Tibial artery (tissue), 4 donors: ENCODE measurements around the gene PGAP1.

Source experiments
- DNase-seq, 2 donors: peaks; one replicate each; pipeline ENCODE4 v3.0.0-alpha.2; 2019
- H3K27ac ChIP-seq, 2 donors: fragments of 200-600 bp; sonication (generic) in 1 of 2; 1 replicate in 1 of 2; 2 replicates in 1 of 2; pipeline ENCODE4 v1.5.1; 2018 to 2019; ENCODE audit warnings: mild to moderate bottlenecking in 1 of 2
- H3K27me3 ChIP-seq, 2 donors: fragments of 200-600 bp; sonication (generic) in 1 of 2; one replicate each; pipeline versions ENCODE4 v1.5.1 to v1.6.0; 2016 to 2019
- H3K36me3 ChIP-seq, 3 donors: fragments of 200-600 bp; sonication (generic) in 2 of 3; one replicate each; pipeline ENCODE4 v1.5.1; 2016 to 2019; ENCODE audit warnings: mild to moderate bottlenecking in 2 of 3
- H3K4me1 ChIP-seq, 4 donors: fragments of 200-600 bp; sonication (generic) in 2 of 4; 1 replicate in 3 of 4; 2 replicates in 1 of 4; pipeline ENCODE4 v1.5.1; 2016 to 2019
- H3K4me3 ChIP-seq, 2 donors: fragments of 200-600 bp; sonication (generic) in 1 of 2; 1 replicate in 1 of 2; 2 replicates in 1 of 2; pipeline ENCODE4 v1.5.1; 2018 to 2019; ENCODE audit warnings: mild to moderate bottlenecking in 2 of 2
- H3K9me3 ChIP-seq, 3 donors: fragments of 200-600 bp; sonication (generic) in 1 of 3; one replicate each; pipeline ENCODE4 v1.5.1; 2016 to 2019
- CTCF ChIP-seq, 2 experiments: fragments of 200-600 bp in 1 of 2; fragments of 450-650 bp in 1 of 2; IDR thresholded peaks; one replicate each; pipeline ENCODE4 v1.5.1; 2017 to 2019; ENCODE audit warnings: antibody characterized with exemption in 2 of 2, mild to moderate bottlenecking in 1 of 2, moderate library complexity in 1 of 2
- intact Hi-C: fragments of 100-400 bp; cut with DNase I; formaldehyde crosslinking; loops from one replicate; pipeline ENCODE4 v1.15.0; 2023; ENCODE audit warnings: low total_unique reads

Gene PGAP1

DNA sequence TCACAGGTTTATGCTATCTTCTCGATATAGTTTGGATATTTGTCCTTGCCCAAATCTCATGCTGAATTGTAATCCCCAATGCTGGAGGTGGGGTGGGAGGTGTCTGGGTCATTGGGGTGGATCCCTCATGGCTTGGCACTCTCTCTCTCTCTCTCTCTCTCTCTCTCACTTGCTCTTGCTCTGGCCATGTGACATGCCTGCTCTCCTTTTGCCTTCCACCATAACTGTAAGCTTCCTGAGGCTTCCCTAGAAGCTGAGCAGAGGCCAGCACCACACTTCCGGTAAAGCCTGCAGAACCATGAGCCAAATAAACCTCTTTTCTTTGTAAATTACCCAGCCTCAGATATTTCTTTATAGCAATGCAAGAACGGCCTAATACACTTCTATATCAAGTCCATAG, 41.3 kb upstream of the PGAP1 start:
- no peak for TF ChIP-seq CTCF (IDR thresholded peaks at IDR 0.05)
- H3K27ac ChIP-seq: no peak overlapping the region
- DNase-seq: no peak
- no peak overlapping the region for H3K4me3 ChIP-seq
- no peaks in the 10 kb centered on the region for H3K4me1 ChIP-seq
- no peaks in the 10 kb centered on the region for H3K36me3 ChIP-seq
- intact Hi-C loops: no loop called here
- no peaks in the 10 kb centered on the region for H3K9me3 ChIP-seq
- H3K27me3 ChIP-seq: no peaks in the 10 kb centered on the region

- TF ChIP-seq CTCF (IDR thresholded peaks at IDR 0.05): no peak
- DNase-seq: no peak
- intact Hi-C loops: no loop called here
Observed at GRCh38 chr2:196967116-196967515, 40.6 kb upstream of the PGAP1 start.

DNA sequence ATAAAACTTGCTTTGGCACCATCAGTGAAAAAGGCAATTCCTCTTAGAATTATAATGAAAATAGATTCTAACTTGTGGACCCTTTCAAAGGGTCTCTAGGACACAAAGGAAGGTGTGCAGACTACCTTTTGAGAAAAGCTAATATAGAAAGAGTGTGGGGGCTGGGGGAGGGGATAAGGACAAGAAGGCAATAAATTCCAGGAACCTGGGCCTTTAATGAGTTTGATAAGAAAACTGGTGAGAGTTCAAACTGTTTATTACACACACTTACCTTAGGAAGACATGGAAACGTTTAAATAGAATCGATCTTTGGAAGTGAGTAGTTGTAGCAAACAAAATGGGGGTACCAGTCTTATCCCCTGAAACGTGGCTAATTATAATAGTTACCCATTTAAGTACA, 39.6 kb upstream of the PGAP1 start:
- Histone ChIP-seq H3K27me3 (no peaks in the 10 kb centered on the region), H3K27ac (no peak overlapping the region), H3K9me3 (no peaks in the 10 kb centered on the region), H3K4me3 (no peak overlapping the region), H3K4me1 (no peaks in the 10 kb centered on the region), H3K36me3 (no peaks in the 10 kb centered on the region)
- no peak for DNase-seq
- intact Hi-C loops: no loop called here
- TF ChIP-seq CTCF (IDR thresholded peaks at IDR 0.05): no peak

More at GRCh38 chr2:196967116-196967515, 40.6 kb upstream of the PGAP1 start:
- H3K27me3 ChIP-seq: no peaks in the 10 kb centered on the region
- H3K4me1 ChIP-seq: no peaks in the 10 kb centered on the region
- H3K4me3 ChIP-seq: peak overlapping the region in 1 of 2 donors; percentile 11
- no peak overlapping the region for H3K27ac ChIP-seq
- H3K36me3 ChIP-seq: no peaks in the 10 kb centered on the region
- H3K9me3 ChIP-seq: no peaks in the 10 kb centered on the region

- no peaks in the 10 kb centered on the region for H3K27me3 ChIP-seq
- H3K27ac ChIP-seq: no peak overlapping the region
- no peaks in the 10 kb centered on the region for H3K9me3 ChIP-seq
- intact Hi-C loops: no loop called here
- no peaks in the 10 kb centered on the region for H3K4me1 ChIP-seq
- no peak overlapping the region for H3K4me3 ChIP-seq
- DNase-seq: no peak
- H3K36me3 ChIP-seq: no peaks in the 10 kb centered on the region
- TF ChIP-seq CTCF (IDR thresholded peaks at IDR 0.05): no peak
Observed at GRCh38 chr2:196965651-196966050, 39.1 kb upstream of the PGAP1 start.

- Histone ChIP-seq H3K27ac (no peak overlapping the region), H3K36me3 (no peaks in the 10 kb centered on the region), H3K9me3 (no peaks in the 10 kb centered on the region), H3K4me3 (no peak overlapping the region), H3K4me1 (no peaks in the 10 kb centered on the region), H3K27me3 (no peaks in the 10 kb centered on the region)
- intact Hi-C loops: no loop called here
- no peak for DNase-seq
- no peak for TF ChIP-seq CTCF (IDR thresholded peaks at IDR 0.05)
Observed at GRCh38 chr2:196963961-196964360, 37.5 kb upstream of the PGAP1 start.

GRCh38 chr2:196963043-196963442, 36.5 kb upstream of the PGAP1 start:
- no peaks in the 10 kb centered on the region for H3K4me1 ChIP-seq
- no peak overlapping the region for H3K4me3 ChIP-seq
- no peak overlapping the region for H3K27ac ChIP-seq
- H3K9me3 ChIP-seq: no peaks in the 10 kb centered on the region
- no peaks in the 10 kb centered on the region for H3K27me3 ChIP-seq
- H3K36me3 ChIP-seq: no peaks in the 10 kb centered on the region
- intact Hi-C loops: no loop called here
- TF ChIP-seq CTCF (IDR thresholded peaks at IDR 0.05): no peak
- no peak for DNase-seq
